Thoracic aorta (tissue), 2 donors: ENCODE measurements around the gene FOXO3. TPM values are rescaled to one million over a fixed set of nuclear protein-coding genes. Genes with fewer than 3 reads are reported as not detected.

Experiments
- ATAC-seq: fragments of 150-250 bp; one replicate; pipeline ENCODE4 v1.8.0; 2017; ENCODE audit warnings: low read depth; ENCODE audit not compliant: insufficient number of reproducible peaks, low FRiP score
- DNase-seq: peaks from one replicate; pipeline ENCODE4 v3.0.0-alpha.2; 2020; ENCODE audit warnings: low spot score
- H3K27ac ChIP-seq, 2 donors: fragments of 200-600 bp; sonication (generic); 1 replicate in 1 of 2; 2 replicates in 1 of 2; pipeline ENCODE4 v1.5.1; 2016; ENCODE audit warnings: mild to moderate bottlenecking in 2 of 2, moderate library complexity in 2 of 2
- H3K27me3 ChIP-seq: fragments of 200-600 bp; sonication (generic); replicated peaks from 2 replicates; pipeline ENCODE4 v1.6.0; 2016; ENCODE audit warnings: mild to moderate bottlenecking; ENCODE audit not compliant: insufficient read depth
- H3K36me3 ChIP-seq: fragments of 200-600 bp; sonication (generic); one replicate; pipeline ENCODE4 v1.5.1; 2016
- H3K4me1 ChIP-seq, 2 donors: fragments of 200-600 bp; sonication (generic); 1 replicate in 1 of 2; 2 replicates in 1 of 2; pipeline versions ENCODE4 v1.5.1 to v1.6.0; 2016; ENCODE audit warnings: low read depth in 2 of 2, mild to moderate bottlenecking in 1 of 2; ENCODE audit not compliant: control insufficient read depth in 1 of 2
- H3K4me3 ChIP-seq: fragments of 200-600 bp; sonication (generic); 2 replicates; pipeline ENCODE4 v1.5.1; 2016; ENCODE audit warnings: mild to moderate bottlenecking
- H3K9me3 ChIP-seq: fragments of 200-600 bp; sonication (generic); 2 replicates; pipeline ENCODE4 v1.5.1; 2016
- total RNA-seq, 2 donors: library from RNA; depleted of rRNA; stranded (reverse); fragments of >200 nt; gene quantifications; one replicate each; pipeline versions ENCODE4 v1.1.0 to v1.2.3, GENCODE V29; 2016
- TF ChIP-seq, protein P1 (sequence below): fragments of 200-600 bp; sonication (generic); IDR thresholded peaks from one replicate; pipeline ENCODE4 v1.5.1; 2019; ENCODE audit warnings: antibody characterized with exemption

FOXO3 gene
- total RNA-seq, 2 donors from 2014 or later = 106 to 149 TPM

DNA sequence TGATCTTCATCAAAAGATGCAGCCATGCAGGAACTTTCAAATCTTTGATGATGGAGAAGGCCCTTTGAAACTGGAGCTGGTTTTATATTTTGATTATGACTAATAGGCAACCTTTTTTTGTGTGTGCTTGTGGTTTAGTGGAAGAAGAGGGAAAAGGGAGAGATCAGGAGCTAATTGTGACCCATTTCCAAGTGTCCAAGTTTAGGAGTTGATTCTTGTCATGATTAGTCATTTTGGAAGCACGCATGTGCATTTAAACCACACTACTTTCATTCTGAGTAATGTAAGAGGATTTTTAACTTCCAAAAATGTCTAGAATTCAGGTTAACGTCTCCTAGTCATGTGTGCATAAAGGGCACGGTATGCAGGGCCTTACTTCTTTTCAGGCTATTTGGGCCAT is 3.5 kb downstream of the FOXO3 start:
- H3K27ac ChIP-seq = peak overlapping the region; percentile 58 to 100
- ATAC-seq (no peak), DNase-seq (no peak)
- H3K36me3 ChIP-seq = peaks cover 9% of the 10 kb centered on the region
- H3K9me3 ChIP-seq = no peaks in the 10 kb centered on the region
- TF ChIP-seq, protein P1, sequence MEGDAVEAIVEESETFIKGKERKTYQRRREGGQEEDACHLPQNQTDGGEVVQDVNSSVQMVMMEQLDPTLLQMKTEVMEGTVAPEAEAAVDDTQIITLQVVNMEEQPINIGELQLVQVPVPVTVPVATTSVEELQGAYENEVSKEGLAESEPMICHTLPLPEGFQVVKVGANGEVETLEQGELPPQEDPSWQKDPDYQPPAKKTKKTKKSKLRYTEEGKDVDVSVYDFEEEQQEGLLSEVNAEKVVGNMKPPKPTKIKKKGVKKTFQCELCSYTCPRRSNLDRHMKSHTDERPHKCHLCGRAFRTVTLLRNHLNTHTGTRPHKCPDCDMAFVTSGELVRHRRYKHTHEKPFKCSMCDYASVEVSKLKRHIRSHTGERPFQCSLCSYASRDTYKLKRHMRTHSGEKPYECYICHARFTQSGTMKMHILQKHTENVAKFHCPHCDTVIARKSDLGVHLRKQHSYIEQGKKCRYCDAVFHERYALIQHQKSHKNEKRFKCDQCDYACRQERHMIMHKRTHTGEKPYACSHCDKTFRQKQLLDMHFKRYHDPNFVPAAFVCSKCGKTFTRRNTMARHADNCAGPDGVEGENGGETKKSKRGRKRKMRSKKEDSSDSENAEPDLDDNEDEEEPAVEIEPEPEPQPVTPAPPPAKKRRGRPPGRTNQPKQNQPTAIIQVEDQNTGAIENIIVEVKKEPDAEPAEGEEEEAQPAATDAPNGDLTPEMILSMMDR = no peak
- peaks cover 29 to 54% of the 10 kb centered on the region in 2 donors for H3K4me1 ChIP-seq
- peak overlapping the region; percentile 98 for H3K4me3 ChIP-seq
- H3K27me3 ChIP-seq = no peaks in the 10 kb centered on the region

DNA sequence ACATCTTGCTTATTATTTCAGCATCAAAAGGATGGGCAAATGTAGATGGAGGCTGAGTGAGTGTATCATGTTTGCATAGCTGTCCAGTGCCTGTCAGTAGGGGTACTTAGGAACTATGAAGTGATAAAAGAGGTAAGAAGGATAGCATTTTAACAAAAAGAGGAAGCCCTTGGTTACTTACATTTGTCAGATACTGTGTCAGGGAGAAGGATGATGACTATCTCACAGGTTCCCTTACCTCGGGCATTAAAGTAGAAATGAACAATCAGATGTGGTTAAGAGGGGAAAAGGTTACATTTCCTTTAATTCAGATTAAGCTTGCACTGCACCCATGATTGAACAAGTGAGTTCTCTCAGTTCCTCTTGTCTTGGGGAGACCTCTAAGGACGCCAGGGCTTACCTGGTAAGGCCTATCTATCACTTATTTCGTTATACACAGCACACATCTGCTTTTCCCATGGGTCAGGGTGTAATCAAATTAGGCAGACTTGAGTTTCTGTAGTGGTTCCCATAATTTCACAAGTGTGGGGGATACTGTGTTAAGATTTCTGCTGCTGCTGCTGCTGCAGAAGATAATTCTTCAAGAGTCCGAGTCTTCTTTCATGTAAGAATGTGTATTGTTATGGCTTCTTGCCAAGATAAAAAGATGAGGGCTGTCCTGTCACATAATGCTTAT is 4.5 kb downstream of the FOXO3 start:
- no peaks in the 10 kb centered on the region for H3K9me3 ChIP-seq
- TF ChIP-seq, protein P1 = no peak
- ATAC-seq (no peak), DNase-seq (no peak)
- peak overlapping the region; percentile 98 for H3K4me3 ChIP-seq
- H3K27ac ChIP-seq = peak overlapping the region; percentile 58 to 100
- H3K4me1 ChIP-seq = peaks cover 33 to 62% of the 10 kb centered on the region in 2 donors
- H3K36me3 ChIP-seq = peaks cover 18% of the 10 kb centered on the region
- H3K27me3 ChIP-seq = no peaks in the 10 kb centered on the region

DNA sequence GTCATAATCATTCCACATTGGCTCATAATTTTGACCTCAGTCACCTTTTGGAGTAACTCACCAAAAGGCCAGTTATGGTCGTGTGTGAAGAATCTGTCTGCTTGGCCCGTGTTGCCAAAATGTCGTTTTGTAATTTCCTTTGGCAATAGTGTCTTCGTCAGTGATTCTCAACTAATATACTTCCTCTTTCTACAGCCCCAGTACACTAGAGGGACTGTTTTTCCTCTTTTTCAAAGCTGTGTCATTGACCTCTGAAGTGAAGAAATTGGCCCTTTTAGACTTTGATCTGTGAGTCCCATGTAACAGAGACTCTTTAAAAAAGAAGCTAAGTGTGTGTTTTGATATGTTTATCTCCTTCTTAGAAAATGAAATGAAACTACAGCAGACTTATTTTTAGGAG is 5.2 kb downstream of the FOXO3 start:
- ATAC-seq = no peak
- Histone ChIP-seq H3K36me3 (peaks cover 23% of the 10 kb centered on the region), H3K4me1 (peaks cover 33 to 68% of the 10 kb centered on the region in 2 donors), H3K27me3 (no peaks in the 10 kb centered on the region), H3K27ac (peak overlapping the region; percentile 58 to 100), H3K9me3 (no peaks in the 10 kb centered on the region), H3K4me3 (peak overlapping the region; percentile 98)
- TF ChIP-seq, protein P1 = peak; percentile 14
- DNase-seq = no peak

GRCh38 chr6:108566406-108566805 is 5.7 kb downstream of the FOXO3 start:
- H3K36me3 ChIP-seq = peaks cover 28% of the 10 kb centered on the region
- ATAC-seq = no peak
- TF ChIP-seq, protein P1 = no peak
- peak overlapping the region; percentile 58 to 100 for H3K27ac ChIP-seq
- H3K4me3 ChIP-seq = peak overlapping the region; percentile 98
- no peaks in the 10 kb centered on the region for H3K27me3 ChIP-seq
- no peak for DNase-seq
- H3K4me1 ChIP-seq = peaks cover 36 to 73% of the 10 kb centered on the region in 2 donors
- no peaks in the 10 kb centered on the region for H3K9me3 ChIP-seq

DNA sequence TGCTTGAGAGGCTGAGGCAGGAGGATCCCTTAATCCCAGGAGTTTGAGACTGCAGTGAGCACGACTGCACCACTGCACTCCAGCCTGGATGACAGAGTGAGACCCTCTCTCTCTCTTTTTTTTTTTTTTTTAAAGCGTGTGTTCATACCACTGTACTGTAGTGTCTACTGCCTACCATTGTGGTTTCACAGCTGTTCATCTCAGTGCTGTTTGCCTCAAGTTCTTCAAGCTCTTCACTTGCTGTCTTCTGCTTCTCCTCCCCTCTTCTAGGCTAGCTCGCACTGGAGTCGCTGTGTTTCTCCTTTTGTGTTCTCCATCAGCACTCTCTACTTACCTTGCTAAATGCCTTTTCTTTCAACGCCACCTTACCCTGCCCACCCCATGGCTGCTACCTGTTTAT is 7.4 kb downstream of the FOXO3 start:
- Histone ChIP-seq H3K27me3 (no peaks in the 10 kb centered on the region), H3K27ac (no peak overlapping the region), H3K4me3 (no peak overlapping the region), H3K36me3 (peaks cover 42% of the 10 kb centered on the region), H3K4me1 (peaks cover 47 to 83% of the 10 kb centered on the region in 2 donors), H3K9me3 (no peaks in the 10 kb centered on the region)
- TF ChIP-seq, protein P1 = no peak
- ATAC-seq (no peak), DNase-seq (no peak)
